HuH-7.5 (cell line): ENCODE measurements around the gene NUAK1.
A peak's percentile ranks its signal among the peaks of the same experiment; 100 is the strongest.

Source experiments
- DNase-seq: peaks from one replicate; pipeline ENCODE4 v3.0.0; 2011; ENCODE audit warnings: low spot score

NUAK1 gene

GRCh38 chr12:106138633-106139421, at the start of gene NUAK1:
Gene NUAK1 (minus strand): TSS chr12:106138954. CDS start chr12:106138653, 301 bp downstream.
- peak; percentile 83 for DNase-seq

- no peak for DNase-seq
Observed at GRCh38 chr12:106188256-106188655, 49.5 kb upstream of the NUAK1 start.

GRCh38 chr12:106187842-106188241, 49.1 kb upstream of the NUAK1 start:
- DNase-seq, result no peak

- DNase-seq, result no peak
Observed at GRCh38 chr12:106187155-106187789, 48.5 kb upstream of the NUAK1 start.

- DNase-seq, result no peak
Observed at GRCh38 chr12:106183735-106184134, 45.0 kb upstream of the NUAK1 start.

GRCh38 chr12:106181401-106182114, 42.8 kb upstream of the NUAK1 start:
- DNase-seq, result no peak

GRCh38 chr12:106179086-106179485, 40.3 kb upstream of the NUAK1 start:
- no peak for DNase-seq

GRCh38 chr12:106178562-106178961, 39.8 kb upstream of the NUAK1 start:
- DNase-seq, result no peak

GRCh38 chr12:106176560-106176959, 37.8 kb upstream of the NUAK1 start:
- no peak for DNase-seq

GRCh38 chr12:106174876-106175275, 36.1 kb upstream of the NUAK1 start:
- no peak for DNase-seq

- no peak for DNase-seq
Observed at GRCh38 chr12:106173442-106173841, 34.7 kb upstream of the NUAK1 start.

- no peak for DNase-seq
Observed at GRCh38 chr12:106171117-106171750, 32.5 kb upstream of the NUAK1 start.

GRCh38 chr12:106170285-106170684, 31.5 kb upstream of the NUAK1 start:
- no peak for DNase-seq

- no peak for DNase-seq
Observed at GRCh38 chr12:106163712-106164111, 25.0 kb upstream of the NUAK1 start.

GRCh38 chr12:106161491-106161890, 22.7 kb upstream of the NUAK1 start:
- no peak for DNase-seq

GRCh38 chr12:106160915-106161314, 22.2 kb upstream of the NUAK1 start:
- no peak for DNase-seq

- DNase-seq, result no peak
Observed at GRCh38 chr12:106157802-106158201, 19.0 kb upstream of the NUAK1 start.

GRCh38 chr12:106154751-106155273, 16.1 kb upstream of the NUAK1 start:
- no peak for DNase-seq

- DNase-seq, result no peak
Observed at GRCh38 chr12:106152334-106152733, 13.6 kb upstream of the NUAK1 start.

GRCh38 chr12:106150555-106150954, 11.8 kb upstream of the NUAK1 start:
- DNase-seq, result no peak

GRCh38 chr12:106149096-106149784, 10.5 kb upstream of the NUAK1 start:
- no peak for DNase-seq

GRCh38 chr12:106147956-106148355, 9.2 kb upstream of the NUAK1 start:
- DNase-seq, result no peak
